ENCODE results near the gene ABTB2.
"Not testable (repeated sequence)": the region's sequence is repeated elsewhere in the genome, so short reads cannot be mapped to it uniquely, and the experiment has no call there.

Gene ABTB2

DNA sequence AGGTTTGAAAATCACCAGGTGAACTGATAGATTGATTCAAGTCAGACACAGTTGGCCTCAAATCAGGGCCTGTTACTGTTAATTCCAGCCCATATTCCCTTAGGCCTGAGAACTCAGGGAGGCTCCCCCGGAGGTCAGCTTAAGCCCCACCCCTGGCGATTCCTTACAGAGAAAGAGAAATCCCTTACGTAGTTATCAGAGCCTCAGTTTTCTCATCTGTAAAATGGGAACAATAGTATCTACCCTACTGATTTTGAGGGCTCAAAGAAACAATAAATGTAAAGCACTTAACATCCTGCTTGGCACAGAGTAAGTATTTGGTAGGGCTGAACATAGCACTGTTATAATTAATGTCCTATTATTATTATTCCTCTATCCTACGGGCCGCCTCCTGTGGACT is 158.3 kb downstream of the ABTB2 start:
- in situ Hi-C loops (cut with MboI; ENCODE audit: low sequenced_read_pairs): no loop called here

DNA sequence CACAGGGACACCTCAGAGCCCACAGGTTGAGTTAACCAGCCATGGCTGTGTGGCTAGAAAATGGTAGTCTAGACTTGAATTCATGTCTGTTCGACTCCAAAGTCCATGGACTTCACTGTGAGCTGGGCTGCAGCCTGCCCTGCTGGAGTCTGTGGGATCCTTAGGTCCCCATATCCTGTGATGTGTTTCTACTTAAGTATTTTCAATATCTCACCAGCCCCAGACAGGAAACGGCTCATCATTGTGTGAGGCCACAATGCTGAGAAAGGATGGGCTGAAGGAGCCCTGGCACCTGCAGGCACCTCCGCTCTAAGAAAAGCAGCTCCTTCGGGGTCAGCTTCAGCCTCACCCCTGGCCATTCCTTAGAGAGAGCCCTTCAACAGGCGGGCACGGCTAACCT is 159.3 kb downstream of the ABTB2 start:
- in situ Hi-C loops (cut with MboI; ENCODE audit: low sequenced_read_pairs): no loop called here

DNA sequence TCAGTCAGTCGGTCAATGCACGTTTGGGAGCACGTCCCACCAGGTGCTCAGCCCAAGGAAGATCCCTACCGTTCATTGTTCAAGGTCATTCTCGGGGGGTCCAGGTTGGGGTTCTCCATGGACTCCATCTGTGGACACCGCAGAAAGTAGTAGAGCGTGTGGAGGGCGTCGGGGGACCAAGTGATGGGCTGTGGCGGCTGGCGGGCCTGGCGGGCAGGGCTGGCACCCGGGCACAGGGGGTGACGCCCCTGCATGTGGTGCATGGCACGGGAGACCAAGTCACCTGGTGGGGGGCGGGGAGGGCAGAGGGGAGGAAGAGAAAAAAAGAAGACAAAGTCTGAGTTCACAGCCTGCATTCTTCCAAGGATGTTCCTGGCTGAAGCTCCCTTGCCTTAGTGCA is 160.6 kb downstream of the ABTB2 start:
- in situ Hi-C loops (cut with MboI; ENCODE audit: low sequenced_read_pairs): no loop called here

DNA sequence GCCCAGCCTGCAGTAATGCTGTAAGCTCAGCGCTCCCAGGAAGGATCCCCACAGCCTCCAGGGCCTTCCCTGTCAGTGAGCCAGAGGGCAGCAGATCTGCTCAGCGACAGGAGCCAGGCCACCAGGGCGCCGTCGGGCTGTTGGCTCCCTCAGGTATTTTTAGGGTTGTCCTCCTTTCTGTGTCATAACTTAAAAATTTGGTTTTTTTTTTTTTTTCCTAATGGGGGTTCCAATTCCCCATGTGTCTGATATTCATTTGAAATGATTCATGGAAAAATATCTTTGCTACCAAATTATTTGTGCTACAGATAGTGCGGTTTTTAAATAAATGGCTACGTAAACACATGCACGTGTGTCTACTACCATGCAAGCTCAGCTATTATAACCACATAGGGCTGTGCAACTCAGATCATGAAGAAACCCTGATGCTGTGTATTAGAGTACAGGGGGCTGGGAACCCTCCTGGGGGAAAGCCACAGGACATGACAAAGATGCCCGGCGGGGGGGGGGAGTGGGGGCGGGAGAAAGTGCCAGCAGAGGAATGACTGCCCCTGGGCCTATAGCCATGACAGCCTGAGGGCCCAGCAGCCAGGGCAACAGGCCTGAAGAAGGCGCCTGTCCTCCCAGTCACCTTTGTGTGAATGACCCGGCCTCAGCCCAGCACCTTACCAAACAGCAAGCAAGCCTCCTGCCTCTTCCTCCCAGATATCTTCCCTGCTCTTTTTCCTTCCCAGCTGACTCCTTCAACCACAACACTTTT is 163.1 kb downstream of the ABTB2 start:
- in situ Hi-C loops (cut with MboI; ENCODE audit: low sequenced_read_pairs): no loop called here

DNA sequence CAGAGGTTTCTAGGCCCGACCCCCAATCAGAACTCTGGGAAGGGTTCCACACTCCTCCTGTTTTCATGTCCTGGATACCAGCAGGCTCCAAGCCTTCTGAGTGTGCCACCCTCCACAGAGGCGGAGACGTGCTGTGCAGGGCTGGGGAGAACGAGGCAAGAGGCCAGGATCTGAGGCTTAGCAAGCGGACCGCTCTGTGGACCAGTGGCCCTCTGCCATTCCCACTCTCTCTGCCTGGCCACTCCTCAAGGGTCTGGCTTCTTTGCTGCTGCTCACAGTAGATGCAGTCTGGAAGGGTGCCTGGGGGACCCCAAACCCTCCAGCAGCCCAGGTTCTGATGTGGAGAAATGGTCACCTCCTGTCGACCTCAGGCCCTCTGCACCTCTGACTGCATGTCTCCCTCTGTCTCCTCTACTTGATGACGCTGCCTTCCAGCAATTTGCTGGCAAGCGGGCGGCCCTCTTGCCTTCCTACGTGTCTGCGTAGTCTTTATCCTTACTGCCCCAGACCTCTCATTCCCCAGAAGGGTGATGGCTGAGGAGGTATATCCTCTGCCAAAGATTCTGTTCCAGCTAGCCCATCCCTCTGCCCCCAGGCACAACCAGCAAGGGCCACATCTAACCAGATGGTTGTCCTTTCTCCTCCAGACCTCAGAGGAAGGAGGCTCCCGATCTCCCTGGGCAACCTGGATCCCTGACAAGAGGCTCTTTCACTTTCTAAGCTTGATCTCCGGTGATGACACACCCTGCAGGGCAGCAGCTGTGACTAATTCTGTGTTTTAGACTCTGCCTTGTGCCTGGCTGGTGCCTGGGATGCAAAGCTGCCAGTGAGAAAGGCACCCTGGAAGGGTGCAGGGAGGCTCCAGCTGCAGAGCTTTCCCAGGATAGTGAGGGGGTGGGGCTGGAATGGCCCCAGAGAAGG is 165.1 kb downstream of the ABTB2 start:
- in situ Hi-C loops (cut with MboI; ENCODE audit: low sequenced_read_pairs): no loop called here

DNA sequence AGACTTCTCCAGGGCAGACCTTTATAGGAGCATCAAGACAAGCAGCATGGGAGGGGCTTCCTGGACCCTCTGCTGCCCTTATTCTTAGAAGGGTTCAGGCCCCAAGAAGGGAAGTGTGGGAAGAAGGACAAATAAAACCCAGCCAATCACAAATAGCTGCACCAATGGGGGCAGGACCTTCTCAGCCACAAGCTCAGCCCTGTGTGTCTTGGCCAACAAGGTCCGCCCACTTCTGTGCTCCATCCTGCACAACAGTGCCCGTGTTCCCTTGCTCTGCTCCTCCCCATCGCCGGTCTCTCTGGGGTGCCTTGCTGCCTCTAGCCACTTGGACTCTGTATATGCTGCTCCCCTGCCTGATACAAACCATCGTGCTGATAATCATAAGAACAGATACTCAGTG is 166.2 kb downstream of the ABTB2 start:
- in situ Hi-C loops (cut with MboI; ENCODE audit: low sequenced_read_pairs): no loop called here

DNA sequence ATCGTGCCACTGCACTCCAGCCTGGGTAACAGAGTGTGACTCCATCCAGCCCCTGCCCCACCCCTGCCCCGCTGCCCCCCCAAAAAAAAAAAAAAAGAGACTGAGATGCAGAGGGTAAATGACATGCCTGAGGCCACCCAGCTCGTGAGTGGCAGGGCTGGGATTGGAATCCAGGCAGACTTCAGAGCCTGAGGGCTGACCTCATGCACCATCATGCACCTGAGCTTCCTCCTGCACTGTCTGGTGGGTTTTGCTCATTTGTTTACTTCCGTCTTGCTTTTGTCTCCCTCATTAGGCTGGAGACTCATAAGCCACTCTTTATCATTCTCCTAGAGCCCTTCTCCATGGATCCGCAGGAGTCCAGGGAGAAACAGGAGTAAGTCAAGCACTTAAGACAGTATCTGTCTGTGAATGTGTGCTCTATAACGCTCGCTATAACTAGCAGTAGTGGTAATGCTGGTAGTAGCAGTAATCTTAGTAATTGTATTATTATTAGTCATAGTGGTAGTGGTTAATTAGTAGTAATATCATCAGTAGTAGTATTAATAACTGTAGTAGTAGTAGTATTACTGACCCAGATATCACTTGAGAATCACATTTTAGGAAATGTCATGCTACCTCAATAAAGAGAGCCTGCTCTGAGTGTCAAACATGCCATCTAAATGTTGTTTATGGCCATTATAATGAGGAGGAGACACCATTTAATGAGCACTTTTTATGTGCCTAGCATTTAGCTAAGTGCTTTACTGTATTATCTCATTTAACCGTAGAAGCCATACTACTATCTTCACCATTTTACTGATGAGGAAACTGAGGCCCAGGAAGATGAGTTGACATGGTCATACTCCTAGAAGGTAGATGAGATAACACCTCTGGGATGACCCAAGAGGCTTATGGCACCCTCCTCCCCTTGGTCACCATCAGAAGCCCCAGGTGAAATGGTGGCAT is 167.3 kb downstream of the ABTB2 start:
- in situ Hi-C loops (cut with MboI; ENCODE audit: low sequenced_read_pairs): no loop called here

DNA sequence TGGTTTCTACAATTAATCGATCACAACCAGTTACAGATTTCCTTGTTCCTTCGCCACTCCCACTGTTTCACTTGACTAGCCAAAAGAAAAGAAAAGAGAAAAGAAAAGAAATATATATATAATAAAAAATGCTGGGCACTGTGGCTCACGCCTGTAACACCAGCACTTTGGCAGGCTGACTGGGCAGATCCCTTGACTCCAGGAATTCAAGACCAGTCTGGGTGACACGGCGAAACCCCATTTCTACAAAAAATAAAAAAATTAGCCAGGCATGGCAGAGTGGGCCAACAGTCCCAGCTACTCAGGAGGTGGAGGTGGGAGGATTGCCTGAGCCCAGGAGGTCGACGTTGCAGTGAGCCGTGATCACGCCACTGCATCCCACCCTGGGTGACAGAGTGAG is 168.6 kb downstream of the ABTB2 start:
- in situ Hi-C loops (cut with MboI; ENCODE audit: low sequenced_read_pairs): no loop called here

DNA sequence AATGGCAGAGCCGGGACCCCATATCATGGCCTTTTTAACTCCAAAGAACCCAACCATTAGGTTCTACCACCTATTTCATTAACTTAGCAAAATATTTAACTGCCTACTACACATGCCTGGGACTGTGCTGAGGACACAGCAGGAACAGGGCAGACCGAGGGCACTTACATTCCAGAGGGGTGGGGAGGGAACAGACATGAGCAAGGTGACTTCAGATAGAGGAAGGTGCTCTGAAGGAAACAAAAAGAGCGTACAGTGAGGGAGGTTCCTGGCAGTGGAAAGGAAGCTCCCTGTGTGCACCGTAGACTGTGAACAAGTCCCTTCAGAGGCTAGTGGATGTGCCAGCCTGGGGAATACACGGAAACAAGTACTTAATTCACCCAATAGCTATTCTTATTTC is 169.6 kb downstream of the ABTB2 start:
- in situ Hi-C loops (cut with MboI; ENCODE audit: low sequenced_read_pairs): no loop called here

DNA sequence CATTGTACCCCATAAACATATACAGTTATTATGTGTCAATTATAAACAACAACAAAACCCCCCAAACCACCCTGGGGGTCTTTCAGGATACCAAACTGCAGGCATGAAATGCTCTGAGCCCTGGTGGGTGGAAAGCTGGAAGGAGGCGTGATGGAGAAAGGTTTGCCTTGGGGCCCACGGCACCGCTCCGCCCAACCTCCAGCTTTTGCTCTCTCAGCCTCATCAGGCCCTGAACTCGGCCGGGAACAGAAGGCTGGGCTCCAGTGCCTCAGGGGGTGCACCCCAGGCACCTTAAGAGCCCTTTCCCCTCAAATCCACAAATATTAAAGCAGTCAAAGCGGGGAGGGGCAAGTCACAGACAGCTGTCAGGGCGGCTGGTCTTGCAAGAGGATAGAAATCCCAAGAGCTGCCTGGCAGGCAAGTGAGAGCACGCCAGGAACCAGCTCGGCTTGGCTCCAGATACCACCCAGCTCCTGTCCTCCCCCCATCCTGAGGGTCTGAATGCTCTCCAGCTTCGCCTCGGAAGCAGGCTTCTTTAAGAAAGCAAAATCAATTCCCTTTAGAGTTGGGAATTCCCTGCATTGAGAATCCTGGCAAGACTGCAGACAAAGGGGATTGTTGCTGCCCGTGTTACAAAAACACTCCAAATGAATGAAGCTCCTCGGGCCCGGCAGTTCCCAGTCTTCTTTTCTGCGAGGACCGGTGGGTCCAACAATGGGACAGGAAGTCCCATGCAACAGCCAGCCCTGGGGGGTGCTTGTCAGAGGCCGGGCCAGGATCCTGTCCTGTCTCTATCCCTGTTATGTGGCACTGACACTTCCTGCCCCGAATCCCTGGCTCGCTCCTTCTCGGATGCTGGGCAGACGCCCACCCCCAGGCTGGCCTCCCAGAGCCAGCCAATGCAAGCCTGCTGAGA is 171.6 kb downstream of the ABTB2 start:
- in situ Hi-C loops (cut with MboI; ENCODE audit: low sequenced_read_pairs): no loop called here

DNA sequence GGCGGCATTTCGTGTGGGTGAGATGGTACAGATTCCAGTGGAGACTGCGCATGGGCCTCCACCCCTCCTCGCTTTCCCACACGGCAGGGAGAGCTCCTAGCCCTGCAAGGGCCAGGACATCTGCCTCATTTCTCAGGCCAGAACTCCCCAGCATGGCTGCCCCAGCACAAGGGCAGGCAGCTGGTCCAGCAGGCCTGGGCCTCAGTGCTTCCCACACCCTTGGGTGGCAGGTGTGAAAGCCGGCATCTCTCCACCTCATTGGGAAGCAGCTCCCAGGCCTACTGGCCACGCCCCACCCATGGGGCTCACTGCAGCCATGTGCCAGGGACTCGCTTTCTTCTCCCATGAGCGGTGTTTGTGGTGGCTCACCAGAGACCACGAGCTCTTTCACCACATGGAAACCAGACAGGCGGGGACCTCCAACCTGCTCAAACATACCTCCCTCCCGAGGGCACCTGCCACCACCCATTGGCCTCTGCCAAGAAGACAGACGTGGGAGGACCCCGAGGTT is 173.2 kb downstream of the ABTB2 start:
- in situ Hi-C loops (cut with MboI; ENCODE audit: low sequenced_read_pairs): no loop called here

DNA sequence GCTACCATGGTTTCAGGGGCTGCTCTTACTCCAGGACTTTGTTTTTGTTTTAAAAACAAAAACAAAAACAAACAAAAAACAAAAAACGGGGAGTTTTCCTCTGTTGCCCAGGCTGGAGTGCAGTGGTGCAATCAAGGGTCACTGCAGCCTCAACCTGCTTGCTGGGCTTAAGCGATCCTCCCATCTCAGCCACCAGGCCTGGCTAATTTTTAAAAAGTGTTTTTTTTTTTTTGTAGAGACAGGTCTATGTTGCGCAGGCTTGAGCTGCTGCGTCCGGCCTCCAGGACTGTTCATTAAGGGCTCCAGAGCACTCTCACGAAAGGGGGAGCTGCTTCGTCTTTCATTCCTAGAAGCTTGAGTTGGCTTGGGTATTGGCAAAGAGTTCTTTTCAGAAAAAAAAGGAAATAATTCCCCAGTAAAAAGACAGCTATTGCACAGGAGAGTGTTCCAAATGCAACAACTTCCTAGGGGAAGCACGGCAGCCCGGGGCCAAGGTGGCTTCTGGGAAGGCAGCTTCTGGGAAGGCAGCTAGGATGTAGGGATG is 173.9 kb downstream of the ABTB2 start:
- in situ Hi-C loops (cut with MboI; ENCODE audit: low sequenced_read_pairs): no loop called here

DNA sequence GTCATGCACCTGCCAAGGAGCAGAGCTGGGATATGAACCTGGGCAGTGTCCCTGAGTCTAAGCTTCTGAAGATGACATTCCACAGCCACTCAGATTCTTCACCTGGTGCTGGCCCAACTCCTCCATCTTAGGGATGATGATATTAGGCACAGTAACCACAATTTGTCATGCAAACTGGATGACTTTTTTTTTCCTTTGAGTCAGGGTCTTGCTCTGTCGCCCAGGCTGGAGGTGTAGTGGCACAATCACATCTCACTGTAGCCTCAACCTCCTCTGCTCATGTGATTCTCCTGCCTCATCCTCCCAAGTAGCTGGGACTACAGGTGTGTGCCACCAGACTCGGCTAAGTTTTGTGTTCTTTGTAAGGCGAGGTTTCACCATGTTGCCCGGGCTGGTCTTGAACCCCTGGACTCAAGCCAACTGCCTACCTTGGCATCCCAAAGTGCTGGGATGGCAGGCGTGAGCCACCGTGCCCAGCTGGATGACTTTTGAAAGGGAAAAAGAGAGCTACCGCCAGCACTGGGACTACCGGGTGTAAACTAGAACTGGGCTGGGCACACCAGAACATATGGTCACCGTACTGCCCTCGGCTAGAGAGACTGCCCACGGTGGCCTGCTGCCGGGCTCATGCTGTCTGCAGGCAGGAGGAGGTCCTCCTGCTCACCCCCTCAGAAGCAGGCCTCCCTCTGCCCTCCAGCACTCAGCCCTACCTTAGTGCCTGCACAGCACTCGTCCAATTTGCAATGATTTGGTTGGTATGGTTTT is 174.7 kb downstream of the ABTB2 start:
- in situ Hi-C loops (cut with MboI; ENCODE audit: low sequenced_read_pairs): no loop called here

DNA sequence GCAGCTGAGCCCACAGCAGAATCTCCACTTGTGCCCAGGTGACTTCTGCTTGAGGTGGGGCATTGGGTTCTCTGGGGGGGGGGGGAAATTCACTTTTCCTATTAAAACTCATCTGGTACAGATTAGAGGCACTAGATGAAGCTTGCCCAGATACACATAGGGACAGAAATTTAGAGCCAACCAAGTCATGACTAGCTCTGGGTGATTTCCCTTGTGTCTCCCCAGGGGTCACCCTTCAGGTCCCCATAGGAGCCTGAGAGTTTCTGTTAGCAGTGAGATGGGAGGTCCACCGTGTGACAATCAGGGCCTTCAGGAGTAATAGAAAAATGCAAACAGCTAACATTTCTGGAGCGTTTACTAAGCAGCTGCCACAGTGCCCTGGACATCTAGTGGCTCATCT is 175.4 kb downstream of the ABTB2 start:
- in situ Hi-C loops (cut with MboI; ENCODE audit: low sequenced_read_pairs): no loop called here

DNA sequence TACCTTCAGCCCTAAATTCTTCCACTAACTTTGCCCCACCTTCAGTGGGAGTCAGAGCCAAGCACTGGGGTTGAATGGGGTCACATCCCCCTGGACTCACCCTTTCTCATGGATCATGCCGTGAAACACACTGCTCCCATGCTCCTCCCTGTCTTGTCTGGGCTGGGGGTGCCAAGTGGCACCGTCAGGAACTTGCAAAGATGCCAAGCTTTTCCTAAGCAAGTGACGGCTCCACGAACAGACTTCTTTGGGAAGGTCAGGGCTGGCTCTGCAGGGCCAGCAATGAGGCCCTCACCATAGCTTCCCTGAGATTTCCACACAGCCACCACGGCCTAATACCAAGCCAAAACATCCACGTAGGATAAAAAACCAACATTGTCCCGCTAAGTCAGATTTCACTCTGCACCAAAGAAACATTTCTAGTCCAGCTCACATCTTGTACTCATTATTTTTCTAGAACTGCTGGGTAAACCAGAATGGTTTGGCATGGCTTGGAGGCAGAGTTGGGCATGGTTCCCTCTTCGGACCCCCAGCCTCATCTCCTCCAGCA is 175.9 kb downstream of the ABTB2 start:
- in situ Hi-C loops (cut with MboI; ENCODE audit: low sequenced_read_pairs): no loop called here

DNA sequence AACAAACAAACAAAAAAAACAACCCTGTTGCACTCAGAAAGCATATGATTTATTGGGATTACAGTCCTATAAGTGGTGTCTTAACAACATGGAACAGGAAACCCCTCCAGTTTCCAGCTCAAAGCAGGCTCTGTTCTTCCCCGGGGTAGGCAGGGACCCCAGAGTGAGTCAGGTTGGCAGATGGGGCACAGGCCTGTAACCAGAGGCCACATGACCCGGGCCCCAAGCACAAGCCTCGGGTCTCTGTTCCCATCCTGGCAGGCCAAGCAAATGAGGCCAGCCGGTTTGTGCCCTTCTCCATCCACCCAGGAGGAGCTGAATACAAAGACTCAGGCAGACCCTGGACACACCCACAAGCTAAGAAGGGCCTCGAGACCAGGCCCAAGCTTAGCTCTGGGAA is 176.6 kb downstream of the ABTB2 start:
- in situ Hi-C loops (cut with MboI; ENCODE audit: low sequenced_read_pairs): no loop called here

DNA sequence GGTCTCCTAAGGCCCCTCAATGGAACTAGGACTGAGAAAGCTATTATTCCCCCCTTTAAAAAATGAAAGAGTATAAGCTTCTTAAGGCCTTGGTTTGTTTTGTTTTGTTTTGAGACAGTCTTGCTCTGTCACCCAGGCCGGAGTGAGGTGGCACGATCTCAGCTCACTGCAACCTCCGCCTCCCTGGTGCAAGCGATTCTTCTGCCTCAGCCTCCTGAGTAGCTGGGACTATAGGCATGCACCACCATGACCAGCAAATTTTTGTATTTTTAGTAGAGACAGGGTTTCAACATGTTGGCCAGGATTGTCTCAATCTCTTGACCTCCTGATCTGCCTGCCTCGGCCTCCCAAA is 177.0 kb downstream of the ABTB2 start:
- in situ Hi-C loops (cut with MboI; ENCODE audit: low sequenced_read_pairs): not testable (repeated sequence)

DNA sequence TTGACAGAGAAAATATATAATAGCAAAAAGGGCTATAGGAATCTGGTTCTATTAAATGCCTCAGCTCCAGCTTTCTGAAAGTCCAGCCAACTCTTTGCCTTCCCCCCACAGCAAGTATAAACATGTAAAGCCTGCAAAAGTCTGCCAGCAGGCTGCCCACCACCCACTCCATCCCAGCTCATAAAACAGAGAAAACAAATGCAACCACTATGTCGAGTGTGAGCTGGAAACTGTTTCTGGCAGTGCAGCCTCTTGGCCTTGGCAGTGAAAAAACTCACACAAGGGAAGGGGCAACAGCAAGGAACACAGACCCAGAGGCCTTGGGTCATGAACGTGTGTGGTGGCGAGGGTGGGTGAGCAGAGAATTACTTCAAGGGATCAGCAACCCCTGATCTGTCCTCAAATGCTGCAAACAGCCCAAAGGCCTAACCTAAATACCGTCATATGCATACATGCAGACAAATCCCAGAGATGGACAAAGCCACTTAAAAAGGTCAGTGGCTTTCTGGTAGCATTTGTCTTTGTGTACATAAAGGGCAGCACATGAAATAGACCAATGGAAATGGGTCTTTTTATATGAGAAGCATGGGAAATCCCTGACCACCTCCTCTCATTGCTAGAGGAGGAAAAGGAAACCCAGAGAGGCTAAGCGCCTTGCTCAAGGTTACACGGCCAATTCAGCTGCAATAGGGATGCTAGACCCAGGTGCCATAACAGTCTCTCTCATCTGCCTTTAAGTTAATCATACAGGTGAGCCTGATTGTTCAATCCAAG is 177.6 kb downstream of the ABTB2 start:
- in situ Hi-C loops (cut with MboI; ENCODE audit: low sequenced_read_pairs): no loop called here

Data from HL-60/S4 treated with phorbol 12-myristate 13-acetate at 8.2 ng/mL for 4 days and 3 days (cell line).